OCI-LY1 (cell line): ENCODE measurements around the gene PCIF1.

Experiments used
- H2AFZ ChIP-seq: fragments of 200-600 bp; sonication (generic), shearing (Covaris generic); 2 replicates; pipeline ENCODE4 v1.6.0; 2014; ENCODE audit warnings: antibody characterized with exemption, mild to moderate bottlenecking, low read length
- H3F3A ChIP-seq: fragments of 200-600 bp; sonication (generic), shearing (Covaris generic); 2 replicates; pipeline ENCODE4 v1.6.0; 2014; ENCODE audit warnings: mild to moderate bottlenecking, antibody characterized with exemption, low read length, moderate library complexity; ENCODE audit not compliant: insufficient read depth
- H3K27ac ChIP-seq: fragments of 200-600 bp; sonication (generic); 2 replicates; pipeline ENCODE4 v1.5.1; 2014; ENCODE audit warnings: low read length, mixed run types, mild to moderate bottlenecking, low read depth; ENCODE audit not compliant: poor library complexity, severe bottlenecking
- H3K27me3 ChIP-seq: fragments of 200-600 bp; sonication (generic); 2 replicates; pipeline ENCODE4 v1.6.0; 2014; ENCODE audit warnings: antibody characterized with exemption, mild to moderate bottlenecking, low read length, moderate library complexity; ENCODE audit not compliant: insufficient read depth
- H3K36me3 ChIP-seq: fragments of 200-600 bp; sonication (generic); 2 replicates; pipeline ENCODE4 v1.6.1; 2014; ENCODE audit warnings: mild to moderate bottlenecking, antibody characterized with exemption, low read length, moderate library complexity, mixed read lengths; ENCODE audit not compliant: insufficient read depth
- H3K4me1 ChIP-seq: fragments of 200-600 bp; sonication (generic); 2 replicates; pipeline ENCODE4 v1.5.1; 2014; ENCODE audit warnings: mild to moderate bottlenecking, low read length, moderate library complexity; ENCODE audit not compliant: insufficient read depth, severe bottlenecking
- H3K4me2 ChIP-seq: fragments of 200-600 bp; sonication (generic), shearing (Covaris generic); 2 replicates; pipeline ENCODE4 v1.6.1; 2014; ENCODE audit warnings: low read length
- H3K4me3 ChIP-seq: fragments of 200-600 bp; sonication (generic); 2 replicates; pipeline ENCODE4 v1.5.1; 2014; ENCODE audit warnings: low read length, low read depth, mild to moderate bottlenecking, mixed read lengths; ENCODE audit not compliant: poor library complexity, severe bottlenecking
- H3K79me2 ChIP-seq: fragments of 200-600 bp; shearing (Covaris generic); 2 replicates; pipeline ENCODE4 v1.6.1; 2016; ENCODE audit warnings: mixed run types, low read length, mixed read lengths; ENCODE audit not compliant: insufficient read depth
- H3K9ac ChIP-seq: fragments of 200-600 bp; sonication (generic), shearing (Covaris generic); 2 replicates; pipeline ENCODE4 v1.6.1; 2014; ENCODE audit warnings: mild to moderate bottlenecking, low read length, mixed read lengths
- H3K9me2 ChIP-seq: fragments of 200-600 bp; sonication (generic), shearing (Covaris generic); 2 replicates; pipeline ENCODE4 v1.6.1; 2014; ENCODE audit warnings: low read depth, mild to moderate bottlenecking, low read length, mixed read lengths
- H3K9me3 ChIP-seq: fragments of 200-600 bp; shearing (Covaris generic); 2 replicates; pipeline ENCODE4 v1.6.1; 2014; ENCODE audit warnings: low read length, mixed read lengths
- H4K20me1 ChIP-seq: fragments of 200-600 bp; sonication (generic), shearing (Covaris generic); 2 replicates; pipeline ENCODE4 v1.6.0; 2016; ENCODE audit warnings: mild to moderate bottlenecking, low read length; ENCODE audit not compliant: insufficient read depth
- CTCF ChIP-seq: fragments of 200-600 bp; sonication (generic), shearing (Covaris generic); IDR thresholded peaks from 2 replicates; pipeline ENCODE4 v1.5.1; 2017; ENCODE audit warnings: mild to moderate bottlenecking, antibody characterized with exemption, low read length, moderate library complexity, mixed read lengths
- EZH2 ChIP-seq: fragments of 200-600 bp; sonication (generic), shearing (Covaris generic); IDR thresholded peaks from 2 replicates; pipeline ENCODE4 v1.8.0; 2017; ENCODE audit warnings: borderline replicate concordance, mixed run types, mild to moderate bottlenecking, antibody characterized with exemption, low read length, moderate library complexity, mixed read lengths

PCIF1 gene

GRCh38 chr20:45924391-45925261 lies 9.9 kb upstream of the PCIF1 start:
- H4K20me1 ChIP-seq = no peaks in the 10 kb centered on the region
- H3K27me3 ChIP-seq = 0 out of 2 replicates have a peak, but pooled peaks cover 3% of the 10 kb centered on the region
- H3K4me3 ChIP-seq = no peak overlapping the region
- H3K36me3 ChIP-seq = no peaks in the 10 kb centered on the region
- H3K9ac ChIP-seq = no peak overlapping the region
- no peaks in the 10 kb centered on the region for H3K9me2 ChIP-seq
- H3K79me2 ChIP-seq = no peaks in the 10 kb centered on the region
- no peak for TF ChIP-seq EZH2
- no peaks in the 10 kb centered on the region for H3K4me1 ChIP-seq
- no peaks in the 10 kb centered on the region for H3F3A ChIP-seq
- H3K4me2 ChIP-seq = no peak overlapping the region
- no peaks in the 10 kb centered on the region for H3K9me3 ChIP-seq
- no peak overlapping the region for H2AFZ ChIP-seq
- H3K27ac ChIP-seq = no peak overlapping the region

GRCh38 chr20:45925821-45926506 lies 8.5 kb upstream of the PCIF1 start:
- Histone ChIP-seq H4K20me1 (no peaks in the 10 kb centered on the region), H3K79me2 (no peaks in the 10 kb centered on the region), H2AFZ (no peak overlapping the region), H3K27ac (no peak overlapping the region), H3K9me2 (no peaks in the 10 kb centered on the region), H3K4me2 (no peak overlapping the region), H3K9me3 (no peaks in the 10 kb centered on the region), H3K36me3 (no peaks in the 10 kb centered on the region), H3K27me3 (0 out of 2 replicates have a peak, but pooled peaks cover 3% of the 10 kb centered on the region), H3F3A (no peaks in the 10 kb centered on the region), H3K9ac (no peak overlapping the region), H3K4me1 (no peaks in the 10 kb centered on the region), H3K4me3 (no peak overlapping the region)
- TF ChIP-seq CTCF = no peak
- no peak for TF ChIP-seq EZH2

- H3K9ac ChIP-seq = no peak overlapping the region
- H4K20me1 ChIP-seq = no peaks in the 10 kb centered on the region
- no peaks in the 10 kb centered on the region for H3K4me1 ChIP-seq
- TF ChIP-seq CTCF = no peak
- TF ChIP-seq EZH2 = no peak
- no peak overlapping the region for H3K27ac ChIP-seq
- H3K36me3 ChIP-seq = no peaks in the 10 kb centered on the region
- no peak overlapping the region for H3K4me3 ChIP-seq
- H3K4me2 ChIP-seq = no peak overlapping the region
- no peaks in the 10 kb centered on the region for H3K79me2 ChIP-seq
- no peaks in the 10 kb centered on the region for H3F3A ChIP-seq
- no peaks in the 10 kb centered on the region for H3K9me2 ChIP-seq
- H2AFZ ChIP-seq = no peak overlapping the region
- 0 out of 2 replicates have a peak, but pooled peaks cover 3% of the 10 kb centered on the region for H3K27me3 ChIP-seq
- no peaks in the 10 kb centered on the region for H3K9me3 ChIP-seq
Observed at GRCh38 chr20:45926731-45927070, 7.8 kb upstream of the PCIF1 start.
